Measurements from ENCODE around the gene ARFIP2. TPM values are rescaled to one million over a fixed set of nuclear protein-coding genes. Genes with fewer than 3 reads are reported as not detected.

ARFIP2 gene
- total and polyA plus RNA-seq, 2 donors from 2014 or later = 45.6 to 62.3 TPM

DNA sequence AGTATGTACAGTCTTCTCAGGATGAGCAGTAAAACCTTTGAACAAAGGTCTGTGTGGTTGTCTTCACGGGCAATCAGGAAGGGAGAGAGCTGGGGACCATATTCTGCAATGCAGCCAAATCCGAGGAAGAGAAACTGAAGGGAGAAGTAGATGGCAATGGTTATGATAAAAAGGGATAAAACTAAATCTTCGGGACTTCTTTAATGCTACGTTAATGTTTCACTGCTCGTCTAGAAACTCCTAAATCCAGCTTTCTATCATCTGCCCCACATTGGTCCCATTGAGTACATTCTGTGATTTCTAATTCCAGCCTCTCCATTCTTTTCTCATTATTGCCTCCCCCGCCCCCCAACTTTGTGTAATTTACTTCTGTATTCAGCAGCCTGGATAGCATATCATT is 1.9 kb upstream of the ARFIP2 start:
- Histone ChIP-seq H3K9ac (ENCODE audit: low read length in 3 of 3) (peak overlapping the region in 1 of 3 donors; percentile 96), H3K4me3 (ENCODE audit: low read length in 3 of 3) (no peak overlapping the region), H3K27ac (ENCODE audit: low read depth in 2 of 2, low read length in 2 of 2) (no peak overlapping the region), H3K36me3 (ENCODE audit: control insufficient read depth in 2 of 3, insufficient read depth in 3 of 3, low read length in 3 of 3) (peaks cover 4 to 28% (median 27%) of the 10 kb centered on the region in 3 donors), H3K9me3 (ENCODE audit: control insufficient read depth in 2 of 3, insufficient read depth in 1 of 3, low read length in 3 of 3) (no peaks in the 10 kb centered on the region), H3K27me3 (ENCODE audit: control insufficient read depth, insufficient read depth, low read length) (no peaks in the 10 kb centered on the region), H3K4me1 (ENCODE audit: control insufficient read depth in 2 of 3, insufficient read depth in 2 of 3, low read depth in 1 of 3, low read length in 3 of 3) (peaks cover 9 to 22% (median 14%) of the 10 kb centered on the region in 3 donors)
- intact Hi-C loops (cut with DNase I) = no loop called here
- DNase-seq (no peak), FAIRE-seq (no peak)
- TF ChIP-seq, protein P1, sequence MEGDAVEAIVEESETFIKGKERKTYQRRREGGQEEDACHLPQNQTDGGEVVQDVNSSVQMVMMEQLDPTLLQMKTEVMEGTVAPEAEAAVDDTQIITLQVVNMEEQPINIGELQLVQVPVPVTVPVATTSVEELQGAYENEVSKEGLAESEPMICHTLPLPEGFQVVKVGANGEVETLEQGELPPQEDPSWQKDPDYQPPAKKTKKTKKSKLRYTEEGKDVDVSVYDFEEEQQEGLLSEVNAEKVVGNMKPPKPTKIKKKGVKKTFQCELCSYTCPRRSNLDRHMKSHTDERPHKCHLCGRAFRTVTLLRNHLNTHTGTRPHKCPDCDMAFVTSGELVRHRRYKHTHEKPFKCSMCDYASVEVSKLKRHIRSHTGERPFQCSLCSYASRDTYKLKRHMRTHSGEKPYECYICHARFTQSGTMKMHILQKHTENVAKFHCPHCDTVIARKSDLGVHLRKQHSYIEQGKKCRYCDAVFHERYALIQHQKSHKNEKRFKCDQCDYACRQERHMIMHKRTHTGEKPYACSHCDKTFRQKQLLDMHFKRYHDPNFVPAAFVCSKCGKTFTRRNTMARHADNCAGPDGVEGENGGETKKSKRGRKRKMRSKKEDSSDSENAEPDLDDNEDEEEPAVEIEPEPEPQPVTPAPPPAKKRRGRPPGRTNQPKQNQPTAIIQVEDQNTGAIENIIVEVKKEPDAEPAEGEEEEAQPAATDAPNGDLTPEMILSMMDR (IDR thresholded peaks at IDR 0.05; ENCODE audit: borderline replicate concordance, extremely low read depth, insufficient read depth) = no peak

DNA sequence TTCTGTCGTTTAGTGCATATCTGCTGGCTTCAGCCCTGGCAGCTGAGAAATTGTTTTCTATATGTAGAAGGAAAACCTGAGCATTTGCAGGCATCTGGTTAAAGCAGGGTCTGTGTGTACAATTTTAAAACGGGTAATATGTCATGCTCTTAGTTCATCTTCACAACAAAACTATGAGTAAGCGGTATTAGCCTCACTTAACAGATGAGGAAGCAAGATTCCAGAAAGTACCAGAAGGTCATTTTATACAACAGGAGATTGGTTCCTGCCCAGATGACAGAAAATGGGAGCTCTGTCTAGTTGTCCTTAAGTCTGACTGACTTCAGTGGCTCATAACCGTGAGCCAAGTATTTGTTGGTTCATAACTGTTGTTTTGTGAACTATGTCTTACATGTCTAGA is 1.3 kb upstream of the ARFIP2 start:
- intact Hi-C loops (cut with DNase I) = no loop called here
- Histone ChIP-seq H3K9me3 (ENCODE audit: control insufficient read depth in 2 of 3, insufficient read depth in 1 of 3, low read length in 3 of 3) (no peaks in the 10 kb centered on the region), H3K4me3 (ENCODE audit: low read length in 3 of 3) (peak overlapping the region; percentile 94 to 97 (median 96)), H3K4me1 (ENCODE audit: control insufficient read depth in 2 of 3, insufficient read depth in 2 of 3, low read depth in 1 of 3, low read length in 3 of 3) (peaks cover 9 to 22% (median 14%) of the 10 kb centered on the region in 3 donors), H3K27me3 (ENCODE audit: control insufficient read depth, insufficient read depth, low read length) (no peaks in the 10 kb centered on the region), H3K27ac (ENCODE audit: low read depth in 2 of 2, low read length in 2 of 2) (no peak overlapping the region), H3K9ac (ENCODE audit: low read length in 3 of 3) (peak overlapping the region; percentile 31 to 97 (median 96)), H3K36me3 (ENCODE audit: control insufficient read depth in 2 of 3, insufficient read depth in 3 of 3, low read length in 3 of 3) (peaks cover 4 to 32% (median 30%) of the 10 kb centered on the region in 3 donors)
- FAIRE-seq (no peak), DNase-seq (no peak)
- TF ChIP-seq, protein P1 (IDR thresholded peaks at IDR 0.05; ENCODE audit: borderline replicate concordance, extremely low read depth, insufficient read depth) = no peak

DNA sequence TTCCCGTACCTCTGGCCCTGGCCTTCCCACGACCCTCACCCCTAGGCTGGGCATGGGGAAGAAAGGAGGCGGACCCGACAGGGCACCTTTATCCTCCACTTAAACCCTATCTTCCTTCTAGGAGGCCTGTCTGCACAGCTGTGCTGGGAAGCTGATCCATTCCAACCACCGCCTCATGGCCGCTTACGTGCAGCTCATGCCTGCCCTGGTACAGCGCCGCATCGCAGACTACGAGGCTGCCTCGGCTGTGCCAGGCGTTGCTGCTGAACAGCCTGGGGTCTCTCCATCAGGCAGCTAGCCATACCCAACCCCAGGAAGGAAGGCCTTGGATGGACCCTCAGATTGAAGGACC is 769 bp upstream of the ARFIP2 start:
- Histone ChIP-seq H3K9me3 (ENCODE audit: control insufficient read depth in 2 of 3, insufficient read depth in 1 of 3, low read length in 3 of 3) (no peaks in the 10 kb centered on the region), H3K36me3 (ENCODE audit: control insufficient read depth in 2 of 3, insufficient read depth in 3 of 3, low read length in 3 of 3) (peaks cover 4 to 33% (median 33%) of the 10 kb centered on the region in 3 donors), H3K4me1 (ENCODE audit: control insufficient read depth in 2 of 3, insufficient read depth in 2 of 3, low read depth in 1 of 3, low read length in 3 of 3) (peaks cover 9 to 22% (median 14%) of the 10 kb centered on the region in 3 donors), H3K27ac (ENCODE audit: low read depth in 2 of 2, low read length in 2 of 2) (peak overlapping the region; percentile 91 to 93), H3K9ac (ENCODE audit: low read length in 3 of 3) (peak overlapping the region; percentile 93 to 97 (median 96)), H3K27me3 (ENCODE audit: control insufficient read depth, insufficient read depth, low read length) (no peaks in the 10 kb centered on the region), H3K4me3 (ENCODE audit: low read length in 3 of 3) (peak overlapping the region; percentile 94 to 97 (median 96))
- TF ChIP-seq, protein P1 (IDR thresholded peaks at IDR 0.05; ENCODE audit: borderline replicate concordance, extremely low read depth, insufficient read depth) = no peak
- intact Hi-C loops (cut with DNase I) = no loop called here
- FAIRE-seq (no peak), DNase-seq (no peak)

Measured in kidney (tissue), 14 donors.